GM21447 (cell line): ENCODE data around the gene POP5.
"Not testable (repeated sequence)": the region's sequence is repeated elsewhere in the genome, so short reads cannot be mapped to it uniquely, and the experiment has no call there.

Experiments
- ATAC-seq: cut with Tn5 transposase; IDR thresholded peaks from one replicate; pipeline ENCODE4 v1.9.1; 2021; ENCODE audit not compliant: unreplicated experiment

Gene POP5, protein sequence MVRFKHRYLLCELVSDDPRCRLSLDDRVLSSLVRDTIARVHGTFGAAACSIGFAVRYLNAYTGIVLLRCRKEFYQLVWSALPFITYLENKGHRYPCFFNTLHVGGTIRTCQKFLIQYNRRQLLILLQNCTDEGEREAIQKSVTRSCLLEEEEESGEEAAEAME

DNA sequence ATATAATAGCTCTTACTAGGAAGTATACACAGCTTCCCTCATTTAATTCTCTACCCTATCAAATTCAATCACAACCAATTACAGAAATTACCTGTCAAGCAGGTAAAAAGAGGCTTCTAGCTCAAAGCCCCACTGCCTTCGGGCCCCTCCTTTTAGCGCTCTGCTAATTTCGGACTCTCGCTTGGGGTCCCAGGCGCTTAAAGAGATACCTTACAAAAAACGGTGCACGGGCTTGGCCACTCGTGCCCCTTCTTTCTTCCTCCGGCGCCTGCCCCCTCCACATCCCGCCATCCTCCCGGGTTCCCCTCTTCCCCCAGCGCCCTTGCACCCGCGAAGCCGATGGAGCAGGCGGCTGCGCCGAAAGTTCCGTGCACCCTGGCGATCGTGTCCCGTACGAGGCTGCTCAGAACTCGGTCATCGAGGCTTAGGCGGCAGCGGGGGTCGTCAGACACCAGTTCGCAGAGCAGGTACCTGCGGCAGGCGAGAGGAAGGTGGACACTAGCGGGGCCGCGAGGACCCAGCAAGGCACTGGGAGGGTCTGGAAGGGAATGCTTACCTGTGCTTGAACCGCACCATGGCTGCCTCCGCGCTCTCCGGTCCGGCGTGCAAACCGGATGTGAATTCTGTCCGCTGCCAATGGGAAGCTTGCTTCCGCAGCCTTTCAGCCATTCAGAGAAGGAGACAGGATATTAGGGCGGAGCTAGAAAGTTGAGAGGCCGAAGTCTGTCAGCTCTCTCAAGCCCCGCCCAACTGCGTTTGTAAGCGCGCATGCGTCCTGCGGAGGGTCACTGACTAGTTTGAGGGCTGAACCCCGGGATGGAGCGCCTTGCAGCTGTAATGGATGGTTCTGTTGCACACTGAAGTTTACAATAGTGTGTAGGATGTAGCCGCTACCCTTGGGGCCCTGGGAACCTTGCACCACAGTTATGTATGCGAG lies at the start of gene POP5:
POP5 (minus strand) TSS at position 616 of the 937 bp plus-strand sequence; CDS start at position 576, 40 bp downstream.
- ATAC-seq: peak; percentile 93

DNA sequence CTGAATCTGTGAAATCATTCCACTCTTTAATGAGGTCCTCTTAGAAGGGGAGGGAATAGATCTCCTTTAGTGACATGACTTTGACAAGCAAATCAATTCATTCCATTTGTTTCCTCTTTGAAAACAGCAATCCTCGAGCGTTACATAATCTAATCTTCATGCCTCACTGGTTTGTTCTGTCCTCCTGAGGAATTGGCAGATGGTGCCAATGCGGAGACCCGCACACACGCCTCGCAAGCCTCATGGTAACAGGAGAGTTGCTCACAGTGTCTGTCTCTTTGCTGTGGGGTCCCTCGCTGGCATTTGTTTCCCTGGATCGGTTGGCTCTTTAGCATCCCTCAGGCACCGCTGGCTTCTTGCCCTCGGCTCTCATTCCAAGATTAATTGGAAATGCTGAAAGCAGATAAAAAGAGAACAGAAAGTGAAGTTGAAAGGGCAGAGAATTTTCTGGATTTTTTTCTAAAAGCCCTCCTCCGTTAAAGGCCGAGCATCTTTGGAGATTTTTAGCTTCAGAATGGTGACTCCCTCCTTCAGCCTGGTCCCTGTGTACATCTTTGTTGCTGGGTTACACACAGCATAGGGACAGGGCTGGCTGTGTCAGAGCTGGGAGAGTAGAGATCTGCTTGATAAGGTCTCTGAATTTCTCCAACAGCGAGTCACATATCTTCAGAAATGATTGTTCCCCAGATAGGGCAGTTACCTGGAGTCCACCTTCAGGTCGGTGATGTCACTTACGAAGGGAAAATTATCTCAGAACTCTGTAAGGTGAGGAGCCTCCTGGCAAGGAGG lies 49.1 kb upstream of the POP5 start:
- no peak for ATAC-seq

DNA sequence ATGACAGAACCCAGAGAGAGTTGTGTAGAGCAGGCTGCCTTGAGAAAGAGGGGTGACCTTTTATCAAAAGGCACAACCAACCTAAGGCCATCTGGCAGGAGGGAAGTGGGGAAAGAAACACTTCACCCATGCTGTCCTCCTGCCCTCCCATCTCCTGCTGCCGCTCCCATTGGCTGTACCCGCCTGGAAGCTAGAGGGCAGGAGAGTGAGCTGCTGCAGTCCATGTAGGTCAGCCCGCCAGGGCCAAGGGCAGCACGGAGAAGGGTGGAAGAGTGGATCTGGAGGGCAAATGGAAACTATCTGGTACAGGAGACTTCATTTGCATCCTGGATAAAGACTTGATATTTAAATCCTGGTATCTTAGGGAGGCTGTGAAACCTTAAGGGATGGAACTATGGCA lies 47.7 kb upstream of the POP5 start:
- ATAC-seq: no peak

DNA sequence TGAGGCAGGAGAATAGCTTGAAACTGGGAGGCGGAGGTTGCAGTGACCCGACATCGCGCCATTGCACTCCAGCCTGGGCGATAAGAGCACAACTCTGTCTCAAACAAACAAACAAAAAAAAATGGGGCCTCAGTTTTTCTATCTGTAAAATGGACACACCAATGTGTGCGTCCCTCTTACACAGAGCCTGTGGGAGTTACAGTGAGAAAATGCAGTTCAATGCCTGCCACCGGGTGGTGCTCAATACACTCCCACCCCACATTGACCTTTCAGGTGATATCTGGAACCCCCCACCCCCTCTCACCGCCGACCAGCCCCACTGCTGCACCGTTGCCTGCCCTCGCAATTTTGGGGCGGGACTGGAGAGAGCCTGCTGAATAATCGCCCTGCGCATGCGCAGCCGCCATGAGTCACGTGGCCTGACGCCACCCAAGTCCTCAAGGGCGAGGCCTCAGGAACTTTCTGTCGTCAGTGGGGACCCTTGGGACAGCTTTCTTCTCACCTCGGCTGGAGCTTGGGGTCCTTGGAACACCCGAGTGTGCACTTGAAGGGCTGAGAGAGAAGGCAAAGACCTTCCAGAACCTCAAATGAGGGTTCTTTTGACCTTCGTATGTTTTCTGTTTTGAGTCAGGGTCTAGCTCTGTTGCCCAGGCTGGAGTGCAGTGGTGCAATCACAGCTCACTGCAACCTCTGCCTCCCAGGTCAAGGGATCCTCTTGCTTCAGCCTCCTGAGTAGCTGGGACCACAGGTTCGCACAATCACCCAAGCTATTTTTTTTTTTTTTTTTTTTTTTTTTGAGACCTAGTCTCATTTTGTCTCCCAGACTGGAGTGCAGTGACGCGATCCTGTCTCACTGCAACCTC lies 44.6 kb upstream of the POP5 start:
- ATAC-seq: no peak

DNA sequence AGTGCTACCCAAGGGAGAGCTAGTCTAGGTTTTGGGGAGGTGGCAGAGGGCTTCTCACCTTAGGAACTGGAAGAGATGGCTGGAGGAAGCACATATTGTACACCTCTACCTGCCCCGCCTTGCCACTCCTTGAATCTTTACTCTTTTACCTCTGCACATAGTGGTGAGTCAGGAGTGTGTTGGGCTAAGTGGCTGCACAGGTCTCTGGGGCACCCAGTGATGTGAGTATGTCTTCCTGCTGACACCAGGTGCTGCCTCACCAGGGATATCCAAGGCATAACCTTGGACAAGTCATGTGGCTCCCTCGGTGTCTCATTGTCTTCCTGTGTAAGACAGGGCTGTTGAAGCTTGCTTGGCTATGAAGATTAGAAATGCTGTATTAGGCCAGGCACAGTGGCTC lies 39.4 kb upstream of the POP5 start:
- no peak for ATAC-seq

DNA sequence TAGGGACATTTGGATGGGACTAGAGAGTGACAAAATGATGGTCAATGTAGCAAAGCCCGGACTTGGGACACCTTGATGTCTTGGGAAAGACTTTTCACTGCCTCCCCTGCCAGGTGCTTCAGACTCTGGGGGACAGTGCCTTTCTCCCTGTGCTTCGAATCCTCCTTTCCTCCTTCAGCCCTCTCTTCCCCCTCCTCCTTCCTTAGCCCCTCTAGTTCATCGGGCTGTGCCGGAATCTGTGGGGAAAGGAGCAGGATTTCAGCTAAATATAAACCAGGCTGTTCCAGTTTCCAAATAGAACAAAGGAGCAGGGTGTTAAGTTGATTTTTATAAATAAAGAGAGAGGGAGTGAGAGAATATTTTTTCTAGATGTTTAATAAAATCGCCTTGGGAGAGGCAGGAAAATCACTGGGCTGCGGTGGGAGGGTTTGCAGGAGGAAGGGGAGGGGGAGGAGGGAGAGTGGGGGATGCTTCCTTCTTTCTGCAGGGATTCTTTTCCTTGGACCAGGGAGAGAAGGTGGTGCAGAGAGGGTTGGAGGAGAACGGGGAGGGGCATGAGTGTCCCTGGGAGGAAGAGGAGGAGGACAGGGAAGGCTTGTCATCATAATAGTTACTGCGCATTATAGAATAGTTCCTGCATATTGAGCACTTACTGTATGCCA lies 37.9 kb upstream of the POP5 start:
- no peak for ATAC-seq

DNA sequence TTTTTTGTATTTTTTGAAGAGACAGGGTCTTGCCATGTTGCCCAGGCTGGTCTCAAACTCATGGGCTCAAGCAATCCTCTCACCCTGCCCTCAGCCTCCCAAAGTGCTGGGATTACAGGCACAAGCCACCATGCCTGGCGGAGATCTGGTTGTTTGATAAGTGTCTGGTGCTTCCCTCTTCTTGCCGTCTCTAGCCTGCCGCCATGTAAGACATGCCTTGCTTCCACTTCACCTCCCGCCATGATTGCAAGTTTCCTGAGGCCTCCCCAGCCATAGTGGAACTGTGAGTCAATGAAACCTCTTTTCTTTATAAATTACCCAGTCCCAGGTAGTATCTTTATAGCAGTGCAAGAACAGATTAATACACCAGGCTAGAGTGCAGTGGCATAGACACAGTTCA lies 36.6 kb upstream of the POP5 start:
- not testable (repeated sequence) for ATAC-seq

DNA sequence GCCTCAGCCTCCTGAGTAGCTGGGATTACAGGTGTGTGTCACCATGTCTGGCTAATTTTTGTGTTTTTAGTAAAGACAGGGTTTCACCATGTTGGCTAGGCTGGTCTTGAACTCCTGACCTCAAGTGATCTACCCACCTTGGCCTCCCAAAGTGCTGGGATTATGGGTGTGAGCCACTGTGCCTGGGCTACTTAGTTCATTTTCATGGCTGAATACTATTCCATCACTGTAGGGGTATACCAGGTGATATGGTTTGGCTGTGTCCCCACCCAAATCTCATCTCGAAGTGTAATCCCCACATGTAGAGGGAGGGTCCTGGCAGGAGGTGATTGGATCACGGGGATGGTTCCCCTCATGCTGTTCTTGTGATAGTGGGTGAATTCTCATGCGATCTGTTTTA lies 36.0 kb upstream of the POP5 start:
- not testable (repeated sequence) for ATAC-seq

DNA sequence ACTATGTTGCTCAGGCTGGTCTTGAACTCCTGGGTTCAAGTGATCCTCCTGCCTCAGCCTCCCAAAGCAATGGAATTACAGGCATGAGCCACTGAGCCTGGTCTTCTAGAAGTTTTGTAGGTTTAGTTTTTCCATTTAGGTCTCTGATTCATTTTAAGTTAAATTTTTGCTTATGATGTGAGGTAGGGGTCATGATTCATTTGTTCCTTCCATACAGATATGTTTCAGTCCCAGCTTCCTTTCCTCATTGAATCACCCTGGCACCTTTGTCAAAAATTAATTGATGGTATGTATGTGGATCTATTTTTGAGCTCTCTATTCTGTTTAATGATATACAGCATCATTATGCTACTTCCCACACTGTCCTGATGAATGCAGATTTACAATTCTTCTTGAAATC lies 33.6 kb upstream of the POP5 start:
- no peak for ATAC-seq

DNA sequence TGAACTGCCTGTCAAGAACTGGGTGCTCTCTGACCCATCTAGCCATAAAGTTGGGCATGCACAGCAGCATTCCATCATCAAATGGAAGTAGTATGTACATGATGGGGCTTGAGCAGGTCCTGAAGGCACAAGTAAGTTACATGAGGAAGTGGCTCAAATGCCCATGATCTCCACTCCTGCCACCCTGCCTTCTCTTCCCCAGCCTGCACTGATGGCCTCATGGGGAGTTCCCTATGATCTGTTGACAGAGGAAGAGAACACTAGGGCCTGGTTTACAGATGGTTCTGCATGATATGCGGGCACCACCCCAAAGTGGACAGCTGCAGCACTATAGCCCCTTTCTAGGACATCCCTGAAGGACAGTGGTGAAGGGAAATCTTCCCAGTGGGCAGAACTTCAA lies 30.3 kb upstream of the POP5 start:
- not testable (repeated sequence) for ATAC-seq

DNA sequence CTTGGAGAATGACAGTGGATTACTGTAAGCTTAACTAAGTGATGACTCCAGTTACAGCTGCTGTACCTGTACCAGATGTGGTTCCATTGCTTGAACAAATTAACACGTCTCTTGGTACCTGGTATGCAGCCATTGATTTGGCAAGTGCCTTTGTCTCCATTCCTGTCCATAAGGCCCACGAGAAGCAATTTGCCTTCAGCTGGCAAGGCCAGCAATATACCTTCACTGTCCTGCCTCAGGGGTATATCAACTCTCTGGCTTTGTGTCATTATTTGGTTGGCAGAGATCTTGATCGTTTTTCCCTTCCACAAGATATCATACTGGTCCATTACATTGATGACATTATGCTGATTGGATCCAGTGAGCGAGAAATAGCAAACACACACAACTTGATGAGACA lies 29.4 kb upstream of the POP5 start:
- no peak for ATAC-seq

DNA sequence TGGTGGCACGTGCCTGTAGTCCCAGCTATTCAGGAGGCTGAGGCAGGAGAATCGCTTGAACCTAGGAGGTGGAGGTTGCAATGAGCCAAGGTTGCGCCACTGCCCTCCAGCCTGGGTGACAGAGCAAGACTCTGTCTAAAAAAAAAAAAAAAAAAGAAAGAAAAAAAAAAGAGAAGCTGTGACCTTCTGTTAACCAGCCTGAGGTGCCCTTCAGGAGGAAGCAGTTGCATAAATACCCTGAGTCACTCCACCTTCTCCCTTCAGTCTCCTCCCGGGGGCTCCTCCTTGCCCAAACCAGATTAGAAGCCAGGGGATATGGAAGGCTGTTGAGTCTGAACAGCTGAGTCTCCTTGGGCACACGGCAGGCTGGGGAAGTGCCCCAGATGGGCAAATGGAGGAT lies 21.2 kb upstream of the POP5 start:
- ATAC-seq: not testable (repeated sequence)

DNA sequence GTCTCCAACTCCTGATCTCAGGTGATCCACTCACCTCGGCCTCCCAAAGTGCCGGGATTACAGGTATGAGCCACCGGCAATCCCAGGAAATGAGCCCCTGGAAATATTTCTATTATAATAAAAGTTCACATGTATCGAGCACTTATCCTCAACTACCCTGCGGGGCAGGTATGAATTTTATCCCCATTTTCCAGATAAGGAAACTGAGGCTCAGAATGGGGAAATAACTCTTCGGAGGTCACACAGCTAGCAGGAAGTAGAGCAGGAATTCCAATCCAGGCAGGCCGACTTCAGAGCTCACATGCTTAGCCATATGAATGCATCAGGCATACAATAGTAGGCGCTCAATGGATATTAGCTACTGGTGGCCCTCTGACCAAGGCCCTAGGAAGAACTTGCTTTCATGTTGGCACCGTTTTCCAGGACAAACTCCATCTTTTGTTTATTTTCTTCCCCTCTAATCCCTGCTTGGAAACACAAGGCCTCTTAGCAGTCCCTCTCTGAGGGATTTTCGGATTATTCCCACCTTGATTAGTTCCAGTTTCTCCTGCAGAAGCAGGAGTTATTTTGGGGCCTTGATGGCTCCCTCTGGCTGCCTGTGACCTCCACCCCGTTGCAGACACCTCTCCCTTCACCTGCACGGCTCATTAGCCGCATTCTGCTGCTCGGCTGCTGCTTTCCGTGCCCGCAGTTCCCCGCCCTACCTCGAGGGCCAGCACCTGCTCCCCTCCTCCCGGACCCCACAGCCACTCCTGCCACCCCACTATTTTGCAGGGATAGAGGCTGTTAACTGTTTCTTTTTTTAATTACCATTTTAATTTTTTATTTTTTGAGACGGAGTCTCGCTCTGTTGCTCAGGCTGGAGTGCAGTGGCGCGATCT lies 18.7 kb upstream of the POP5 start:
- no peak for ATAC-seq

DNA sequence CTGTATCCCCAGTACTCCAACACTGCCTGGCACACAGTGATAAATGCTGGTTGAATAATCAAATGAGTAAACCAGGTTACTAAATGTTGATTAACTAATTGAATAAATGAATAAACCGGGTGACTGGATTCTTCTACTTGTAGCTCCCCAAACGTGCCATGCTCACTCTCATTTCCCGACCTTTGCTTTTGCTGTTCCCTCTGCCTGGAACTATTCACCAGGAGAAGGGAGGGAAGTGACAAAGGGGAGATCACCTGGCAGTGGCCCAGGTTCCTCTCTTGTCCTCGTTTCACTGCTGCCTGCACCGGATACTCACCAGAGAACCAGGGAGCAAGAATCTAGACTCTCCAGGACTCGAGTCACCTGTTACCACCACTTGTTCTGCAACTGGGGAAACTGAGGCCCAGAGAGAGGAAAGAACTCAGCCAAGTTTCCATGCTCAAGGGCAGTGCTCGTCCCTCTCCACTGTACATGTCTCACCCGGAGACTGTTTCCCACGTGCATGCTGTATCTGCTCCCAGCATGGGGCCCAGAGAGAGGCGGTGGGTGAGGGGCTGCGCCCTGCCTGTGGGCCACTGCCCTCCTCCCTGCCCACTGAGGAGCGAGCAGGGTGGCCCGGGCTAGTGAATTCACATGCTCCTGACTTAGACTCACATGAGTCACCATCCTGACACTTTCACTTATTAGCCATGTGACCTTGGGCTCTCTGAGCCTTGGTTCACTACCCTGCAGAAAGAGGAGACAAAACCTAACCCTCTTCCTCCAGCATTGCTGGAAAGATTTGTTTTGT lies 17.7 kb upstream of the POP5 start:
- no peak for ATAC-seq

DNA sequence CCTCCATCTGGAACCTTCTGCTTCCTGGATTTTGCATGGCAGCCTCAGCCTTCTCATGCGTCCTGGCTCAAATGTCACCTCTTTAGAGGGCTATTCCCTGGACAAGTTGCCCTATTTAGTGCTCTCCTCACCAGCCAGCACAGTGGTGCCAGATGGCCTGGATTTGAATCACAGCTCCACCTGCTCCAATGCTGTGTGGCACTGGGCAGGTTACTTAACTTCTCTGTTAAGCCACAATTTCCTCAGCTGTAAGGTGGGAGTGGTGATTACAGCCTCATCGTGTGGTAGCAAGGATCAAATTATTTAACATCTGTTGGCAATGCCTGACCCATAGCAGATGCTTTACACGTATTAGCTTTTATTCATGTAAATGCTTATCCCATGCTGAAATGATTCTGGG lies 16.7 kb upstream of the POP5 start:
- ATAC-seq: no peak

DNA sequence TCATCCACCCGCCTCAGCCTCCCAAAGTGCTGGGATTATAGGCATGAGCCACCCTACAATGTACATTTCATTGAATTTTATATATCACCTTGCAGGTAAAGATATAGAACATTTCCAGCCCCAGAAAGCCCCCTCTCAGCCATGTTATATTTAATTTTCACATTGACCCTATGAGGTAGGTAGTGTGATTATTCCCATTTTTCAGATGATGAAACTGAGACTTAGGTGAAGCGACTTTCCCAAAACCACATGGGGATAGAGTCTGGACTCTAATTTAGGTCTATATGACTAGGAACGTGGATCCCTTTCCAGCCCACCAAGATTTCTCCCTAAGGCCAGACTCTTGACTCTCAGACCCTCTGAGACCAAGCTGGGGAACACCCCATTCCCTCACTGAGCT lies 15.7 kb upstream of the POP5 start:
- no peak for ATAC-seq

DNA sequence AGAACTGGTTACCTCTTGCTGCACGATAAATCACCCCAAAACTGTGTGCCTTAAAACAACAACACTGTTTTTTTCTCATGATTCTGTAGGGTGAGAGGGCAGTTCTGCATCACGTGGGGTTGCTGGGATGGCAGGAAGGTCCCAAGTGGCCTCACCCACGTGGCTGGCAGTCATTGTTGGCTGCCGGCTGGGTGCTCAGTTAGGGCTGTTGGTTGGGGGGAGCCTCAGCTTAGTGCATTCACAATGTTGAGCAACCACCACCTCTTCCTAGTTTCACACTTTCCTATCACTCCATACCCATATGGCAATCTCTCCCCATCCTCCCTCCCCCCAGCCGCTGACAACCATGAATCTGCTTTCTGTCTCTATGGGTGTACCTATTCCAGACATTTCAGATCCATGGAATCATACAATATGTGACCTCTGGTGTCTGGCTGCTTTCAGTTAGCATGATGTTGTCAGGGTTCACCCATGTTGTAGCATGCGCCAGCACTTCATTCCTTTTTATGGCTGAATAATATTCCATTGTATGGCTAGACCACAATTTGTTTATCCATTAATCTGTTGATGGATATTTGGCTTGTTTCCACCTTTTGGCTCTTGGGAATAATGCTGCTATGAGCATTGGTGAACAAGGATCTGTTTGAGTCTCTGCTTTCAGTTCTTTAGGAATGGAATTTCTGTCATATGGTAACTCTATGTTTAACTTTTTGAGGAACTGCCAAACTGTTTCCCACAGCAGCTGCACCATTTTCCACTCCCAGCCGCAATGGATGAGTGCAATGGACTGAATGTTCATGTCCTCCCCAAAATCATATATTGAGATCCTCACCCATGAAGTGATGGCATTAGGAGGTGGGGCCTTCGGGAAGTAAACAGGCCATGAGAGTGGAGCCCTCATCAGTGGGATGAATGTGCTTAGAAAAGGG lies 11.2 kb upstream of the POP5 start:
- ATAC-seq: no peak
